ENCODE data around the gene B4GALT2. TPM values are rescaled to one million over a fixed set of nuclear protein-coding genes. Genes with fewer than 3 reads are reported as not detected.

The B4GALT2 gene
- total RNA-seq, 1 experiment from 2014 or later, result 70.9 TPM

- H2BK15ac ChIP-seq (ENCODE audit: low read depth, low read length), result no peak overlapping the region
- no peak overlapping the region for H3K4me2 ChIP-seq (ENCODE audit: insufficient read depth, insufficient read length, low read length)
- no peak overlapping the region for H3K9ac ChIP-seq (ENCODE audit: extremely low read depth, insufficient read length, low read length)
- H2AK5ac ChIP-seq (ENCODE audit: insufficient read length, low read length), result no peak overlapping the region
- H4K8ac ChIP-seq (replicated peaks; ENCODE audit: insufficient read length, low read depth, low read length), result no peak overlapping the region
- no peaks in the 10 kb centered on the region for H3K23me2 ChIP-seq (ENCODE audit: insufficient read length, low read depth, low read length, poor library complexity, severe bottlenecking)
- H3K27me3 ChIP-seq (ENCODE audit: insufficient read depth, low read length), result no peaks in the 10 kb centered on the region
- no peak overlapping the region for H3K18ac ChIP-seq (ENCODE audit: insufficient read length, low read depth, low read length)
- no peak overlapping the region for H3K14ac ChIP-seq (ENCODE audit: insufficient read depth, low read length)
- no peak overlapping the region for H3K4ac ChIP-seq (ENCODE audit: low read depth, low read length)
- no peak overlapping the region for H3T11ph ChIP-seq (ENCODE audit: low read length)
- no peak overlapping the region for H3K56ac ChIP-seq (ENCODE audit: insufficient read length, low read depth, low read length)
- H3K36me3 Mint-ChIP-seq (ENCODE audit: insufficient read depth in 1 of 3, low read depth in 3 of 3), result peaks cover 1 to 22% (median 16%) of the 10 kb centered on the region in 3 experiments; a peak in 5 of 7 replicates
- no peak overlapping the region for H4K5ac ChIP-seq (ENCODE audit: insufficient read length, low read depth, low read length)
- no peak overlapping the region for H3K4me3 Mint-ChIP-seq
- H3K27ac ChIP-seq (ENCODE audit: insufficient read length, low read depth, low read length), result no peak overlapping the region
- no peak for DNase-seq
- no peaks in the 10 kb centered on the region for H3K4me1 ChIP-seq (ENCODE audit: insufficient read depth, low read length)
- H3K27ac Mint-ChIP-seq, result no peak overlapping the region
- no peak overlapping the region for H2BK20ac ChIP-seq (ENCODE audit: low read depth, low read length, poor library complexity, severe bottlenecking)
- no peak overlapping the region for H2AFZ ChIP-seq (ENCODE audit: low read length)
- H3K9me3 ChIP-seq (ENCODE audit: control insufficient read depth, low read depth, low read length), result no peaks in the 10 kb centered on the region
- no peaks in the 10 kb centered on the region for H3K79me2 ChIP-seq (ENCODE audit: insufficient read depth, low read length)
- no CpG with 5 or more reads among the region's 8 CpGs for WGBS (ENCODE audit: extremely low coverage, insufficient read length, low lambda C conversion rate)
- no peaks in the 10 kb centered on the region for H3K79me1 ChIP-seq (ENCODE audit: insufficient read depth, low read depth, low read length, poor library complexity, severe bottlenecking)
- TF ChIP-seq CTCF (conservative IDR thresholded peaks at IDR 0.05), result no peak
- H2BK5ac ChIP-seq (ENCODE audit: insufficient read length, low read length), result no peak overlapping the region
- H4K91ac ChIP-seq (ENCODE audit: insufficient read length, low read depth, low read length), result no peak overlapping the region
- H2BK12ac ChIP-seq (ENCODE audit: insufficient read length, low read depth, low read length), result no peak overlapping the region
- no peaks in the 10 kb centered on the region for H3K27me3 Mint-ChIP-seq (ENCODE audit: low read depth)
- no peaks in the 10 kb centered on the region for H4K20me1 ChIP-seq (ENCODE audit: control insufficient read depth, insufficient read depth, insufficient read length)
- H2BK120ac ChIP-seq (ENCODE audit: low read depth, low read length, poor library complexity, severe bottlenecking), result no peak overlapping the region
- peaks cover 5 to 10% of the 10 kb centered on the region in 2 experiments for H3K4me1 Mint-ChIP-seq
- H3K9me3 Mint-ChIP-seq, result no peaks in the 10 kb centered on the region
- H3K23ac ChIP-seq (ENCODE audit: insufficient read length, low read depth, low read length), result no peak overlapping the region
These were observed 22.8 kb upstream of the B4GALT2 start for GRCh38 chr1:43956234-43956633.
